K562 (cell line): Measurements from ENCODE around the gene RASL10B.

ENCODE experiments used
- ARNT ChIP-seq, 2 experiments: fragments of 450-650 bp; IDR thresholded peaks; 2 replicates each; pipeline ENCODE4 v1.6.1; 2016; ENCODE audit warnings: mild to moderate bottlenecking in 1 of 2
- CBX8 ChIP-seq: fragments of 200-600 bp; sonication (generic); IDR thresholded peaks from 2 replicates; pipeline ENCODE4 v1.6.1; 2012; ENCODE audit warnings: borderline replicate concordance, mixed run types, low read depth, mild to moderate bottlenecking, moderate library complexity, mixed read lengths, low read length, control low read depth, inconsistent platforms; ENCODE audit not compliant: poor library complexity, severe bottlenecking; ENCODE audit errors: extremely low read depth
- JUND ChIP-seq, 2 experiments: IDR thresholded peaks; 2 replicates in 1 of 2; 3 replicates in 1 of 2; pipeline ENCODE4 v1.6.1; 2011; ENCODE audit warnings: borderline replicate concordance in 2 of 2, low read depth in 2 of 2, low read length in 2 of 2, improper control_type of control experiment in 1 of 2, missing biosample characterization in 1 of 2, missing genetic modification characterization in 1 of 2, missing genetic modification reagents in 1 of 2
- PTBP1 ChIP-seq: fragments of 200-400 bp; formaldehyde crosslinking; IDR thresholded peaks from 2 replicates; pipeline ENCODE4 v1.6.1; 2017; ENCODE audit warnings: low read depth, low read length
- SLC30A9 ChIP-seq: fragments of 250-450 bp; sonication (Bioruptor Pico); IDR thresholded peaks from 2 replicates; pipeline ENCODE4 v1.8.0; 2022; ENCODE audit warnings: mild to moderate bottlenecking, moderate library complexity
- TAF1 ChIP-seq: IDR thresholded peaks from 2 replicates; pipeline ENCODE4 v1.6.1; 2011; ENCODE audit warnings: mild to moderate bottlenecking, low read length, moderate library complexity; ENCODE audit not compliant: insufficient read depth, control insufficient read depth, severe bottlenecking; ENCODE audit errors: extremely low read depth
- TF ChIP-seq, protein P1 (sequence below): sonication (generic); formaldehyde crosslinking; IDR thresholded peaks from 2 replicates; pipeline ENCODE4 v1.8.1; 2023; ENCODE audit warnings: mild to moderate bottlenecking, missing genetic modification reagents, moderate library complexity

GRCh38 chr17:35745749-35746320, 14.4 kb downstream of the RASL10B start:
- TF ChIP-seq PTBP1 = no peak
- no peak for TF ChIP-seq SLC30A9 (CRISPR knock-in tag)
- TF ChIP-seq, protein P1, sequence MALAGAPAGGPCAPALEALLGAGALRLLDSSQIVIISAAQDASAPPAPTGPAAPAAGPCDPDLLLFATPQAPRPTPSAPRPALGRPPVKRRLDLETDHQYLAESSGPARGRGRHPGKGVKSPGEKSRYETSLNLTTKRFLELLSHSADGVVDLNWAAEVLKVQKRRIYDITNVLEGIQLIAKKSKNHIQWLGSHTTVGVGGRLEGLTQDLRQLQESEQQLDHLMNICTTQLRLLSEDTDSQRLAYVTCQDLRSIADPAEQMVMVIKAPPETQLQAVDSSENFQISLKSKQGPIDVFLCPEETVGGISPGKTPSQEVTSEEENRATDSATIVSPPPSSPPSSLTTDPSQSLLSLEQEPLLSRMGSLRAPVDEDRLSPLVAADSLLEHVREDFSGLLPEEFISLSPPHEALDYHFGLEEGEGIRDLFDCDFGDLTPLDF = no peak
- no peak for TF ChIP-seq CBX8
- no peak for TF ChIP-seq TAF1
- TF ChIP-seq JUND (IDR thresholded peaks at IDR 0.05; ENCODE audit: borderline replicate concordance, low read depth, low read length) = no peak
- no peak for TF ChIP-seq JUND (tag; IDR thresholded peaks at IDR 0.05; ENCODE audit: borderline replicate concordance, low read depth, low read length)
- no peak for TF ChIP-seq ARNT (IDR thresholded peaks at IDR 0.05)
